ENCODE measurements around the gene TEKTIP1.
"Not testable (repeated sequence)": the region's sequence is repeated elsewhere in the genome, so short reads cannot be mapped to it uniquely, and the experiment has no call there.

Gene TEKTIP1

DNA sequence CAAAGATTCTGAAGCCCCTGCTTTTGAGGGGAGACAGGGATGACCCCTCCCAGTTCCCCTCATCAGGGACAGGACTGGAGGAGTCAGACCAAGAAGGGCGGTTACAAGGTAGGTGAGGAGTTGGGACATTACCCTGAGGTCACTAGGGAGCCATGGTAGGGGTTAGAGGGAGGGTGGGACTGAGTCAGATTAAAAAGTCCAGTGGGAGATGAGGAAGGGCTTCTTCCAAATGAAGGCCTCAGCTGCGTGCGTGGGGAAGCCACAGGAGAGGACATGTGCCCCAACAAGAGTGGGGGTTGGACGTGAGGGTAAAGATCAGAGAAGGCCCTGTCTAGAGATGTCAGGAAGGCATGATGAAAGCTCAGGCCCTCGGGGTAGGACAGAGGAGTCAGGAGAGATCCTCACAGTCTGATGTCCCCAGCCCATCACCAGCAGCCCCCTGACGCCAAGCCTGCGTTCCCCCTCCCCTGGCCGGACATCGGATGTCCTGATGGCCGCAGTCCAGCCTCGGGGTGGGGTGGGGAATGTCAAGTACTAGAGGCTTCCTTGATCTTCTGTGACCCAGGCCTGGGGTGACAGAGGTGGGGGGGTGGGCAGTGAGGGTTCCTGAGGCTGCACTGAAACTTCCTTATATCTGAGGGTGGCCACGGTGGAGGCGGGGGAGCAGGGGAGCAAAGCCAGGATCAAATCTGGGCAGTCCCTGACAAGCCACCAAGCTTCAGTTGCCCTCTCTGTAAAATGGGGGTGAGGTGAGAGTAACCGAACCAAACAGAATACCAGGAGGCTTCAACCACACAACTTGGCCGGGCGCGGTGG, 24.9 kb downstream of the TEKTIP1 start:
- no peak for DNase-seq

DNA sequence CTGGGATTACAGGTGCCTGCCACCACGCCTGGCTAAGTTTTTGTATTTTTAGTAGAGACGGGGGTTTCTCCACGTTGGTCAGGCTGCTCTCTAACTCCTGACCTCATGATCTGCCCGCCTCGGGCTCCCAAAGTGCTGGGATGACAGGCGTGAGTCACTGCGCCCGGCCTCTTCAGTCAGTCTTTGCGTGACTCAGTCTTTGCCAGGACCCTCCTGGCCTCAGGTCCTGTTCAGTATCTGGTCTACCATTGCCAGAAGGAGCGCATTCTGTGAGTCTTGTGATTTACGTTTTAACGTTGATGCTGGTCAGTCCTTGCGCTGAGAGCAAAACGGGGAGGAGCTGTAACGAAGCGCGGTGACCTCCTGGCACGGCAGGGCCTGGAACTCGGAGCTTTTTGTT, 26.2 kb downstream of the TEKTIP1 start:
- DNase-seq = no peak

GRCh38 chr19:3570042-3570441, 31.1 kb downstream of the TEKTIP1 start:
- DNase-seq = not testable (repeated sequence)

DNA sequence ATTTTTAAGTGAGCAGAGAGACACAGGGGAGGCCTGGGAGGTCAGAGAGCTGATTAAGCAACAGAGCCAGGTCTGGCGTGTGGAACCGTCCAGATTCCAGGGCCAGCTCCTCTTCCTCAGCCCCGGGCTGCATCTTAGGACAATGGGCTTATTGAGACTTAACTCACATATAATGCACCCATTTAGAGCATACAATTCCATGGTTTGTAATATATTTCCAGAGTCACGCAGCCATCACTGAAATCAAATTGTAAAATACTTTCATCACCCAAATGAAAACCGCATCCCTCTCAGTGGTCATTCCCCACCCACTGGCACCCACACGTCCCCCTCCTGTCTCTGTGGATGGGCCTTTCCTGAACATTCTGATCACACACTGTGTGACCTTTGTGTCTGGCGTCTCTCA, 31.6 kb downstream of the TEKTIP1 start:
- DNase-seq = no peak

GRCh38 chr19:3572132-3572854, 33.3 kb downstream of the TEKTIP1 start:
- DNase-seq = peak; percentile 99

- no peak for DNase-seq
Observed at GRCh38 chr19:3572855-3573161, 33.8 kb downstream of the TEKTIP1 start, which contains the start of gene HMG20B. TSS of gene HMG20B (plus strand) at chr19:3572944. CDS start at chr19:3573310, 366 bp downstream.

- no peak for DNase-seq
Observed at GRCh38 chr19:3573162-3573857, 34.3 kb downstream of the TEKTIP1 start.

- DNase-seq = peak; percentile 83
Observed at GRCh38 chr19:3573858-3574637, 35.1 kb downstream of the TEKTIP1 start.

GRCh38 chr19:3575260-3575741, 36.3 kb downstream of the TEKTIP1 start:
- DNase-seq = no peak

- no peak for DNase-seq
Observed at GRCh38 chr19:3575949-3576673, 37.1 kb downstream of the TEKTIP1 start.

DNA sequence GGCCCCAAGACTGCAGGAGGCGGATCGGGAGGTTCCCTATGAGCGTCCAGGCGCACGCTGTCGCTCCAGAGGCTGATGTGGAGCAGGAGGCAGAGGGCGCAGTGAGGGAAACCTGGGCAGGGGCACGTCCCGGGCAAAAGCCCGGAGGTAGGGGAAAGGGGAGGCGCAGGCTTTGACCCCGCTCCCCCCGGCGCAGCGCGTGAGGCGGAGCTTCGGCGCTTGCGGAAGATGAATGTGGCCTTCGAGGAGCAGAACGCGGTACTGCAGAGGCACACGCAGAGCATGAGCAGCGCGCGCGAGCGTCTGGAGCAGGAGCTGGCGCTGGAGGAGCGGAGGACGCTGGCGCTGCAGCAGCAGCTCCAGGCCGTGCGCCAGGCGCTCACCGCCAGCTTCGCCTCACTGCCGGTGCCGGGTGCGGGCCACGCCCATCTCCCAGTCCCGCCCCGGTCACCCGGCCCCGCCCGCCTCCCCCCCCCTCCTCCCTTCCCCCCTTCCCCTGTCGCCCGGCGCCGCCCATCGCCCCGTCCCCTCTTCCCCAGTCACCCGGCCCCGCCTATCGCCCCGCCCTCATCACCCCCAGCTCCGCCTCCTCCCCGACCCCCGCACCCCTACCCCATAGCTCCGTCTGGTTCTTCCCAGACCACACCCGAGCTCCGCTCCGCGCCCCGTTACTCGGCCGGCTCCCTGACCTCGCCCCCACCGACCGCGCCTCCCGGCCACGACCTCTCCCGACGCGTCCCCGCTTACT, 37.9 kb downstream of the TEKTIP1 start:
- peak; percentile 82 for DNase-seq

DNA sequence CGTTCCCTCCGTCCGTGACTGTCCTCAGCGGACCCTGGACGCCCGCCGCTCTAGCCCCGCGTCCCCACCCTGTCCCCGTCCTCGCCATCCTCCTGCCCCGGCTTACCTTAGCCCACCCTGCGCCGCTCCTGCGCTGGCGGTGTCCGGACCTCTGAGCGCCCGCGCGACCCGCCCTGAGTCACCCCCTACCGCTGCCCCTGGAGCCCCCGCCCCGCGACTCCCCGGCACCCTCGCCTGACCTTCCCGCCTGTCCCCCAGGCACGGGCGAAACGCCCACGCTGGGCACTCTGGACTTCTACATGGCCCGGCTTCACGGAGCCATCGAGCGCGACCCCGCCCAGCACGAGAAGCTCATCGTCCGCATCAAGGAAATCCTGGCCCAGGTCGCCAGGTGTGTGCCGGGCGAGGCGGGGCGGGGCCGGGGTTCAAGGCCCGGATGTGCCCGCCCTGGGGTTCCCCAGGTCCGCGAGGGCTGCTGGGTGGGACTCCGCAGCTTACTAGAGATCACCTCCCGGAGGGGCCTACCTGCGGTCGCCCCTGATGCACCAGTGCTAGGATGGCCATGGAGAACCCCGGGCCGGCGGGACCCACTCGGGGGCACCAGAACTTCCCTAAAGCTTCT, 38.9 kb downstream of the TEKTIP1 start:
- DNase-seq = no peak

GRCh38 chr19:3578390-3578789, 39.4 kb downstream of the TEKTIP1 start:
- DNase-seq = no peak

- no peak for DNase-seq
Observed at GRCh38 chr19:3580156-3580934, 41.4 kb downstream of the TEKTIP1 start.

DNA sequence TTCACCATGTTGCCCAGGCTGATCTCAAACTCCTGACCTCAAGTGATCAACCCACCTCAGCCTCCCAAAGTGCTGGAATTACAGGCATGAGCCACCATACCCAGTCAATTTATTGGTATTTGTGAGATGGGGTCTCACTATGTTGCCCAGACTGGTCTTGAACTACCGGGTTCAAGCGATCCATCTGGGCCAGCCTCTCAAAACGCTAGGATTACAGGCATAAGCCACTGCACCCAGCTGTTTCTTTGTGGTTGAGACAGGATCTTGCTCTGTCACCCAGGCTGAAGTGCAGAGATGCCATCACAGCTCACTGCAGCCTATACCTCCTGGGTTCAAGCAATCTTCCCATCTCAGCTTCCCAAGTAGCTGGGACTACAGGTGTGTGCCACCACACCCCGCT, 42.8 kb downstream of the TEKTIP1 start:
- DNase-seq = not testable (repeated sequence)

- not testable (repeated sequence) for DNase-seq
Observed at GRCh38 chr19:3584036-3584802, 45.2 kb downstream of the TEKTIP1 start.

DNA sequence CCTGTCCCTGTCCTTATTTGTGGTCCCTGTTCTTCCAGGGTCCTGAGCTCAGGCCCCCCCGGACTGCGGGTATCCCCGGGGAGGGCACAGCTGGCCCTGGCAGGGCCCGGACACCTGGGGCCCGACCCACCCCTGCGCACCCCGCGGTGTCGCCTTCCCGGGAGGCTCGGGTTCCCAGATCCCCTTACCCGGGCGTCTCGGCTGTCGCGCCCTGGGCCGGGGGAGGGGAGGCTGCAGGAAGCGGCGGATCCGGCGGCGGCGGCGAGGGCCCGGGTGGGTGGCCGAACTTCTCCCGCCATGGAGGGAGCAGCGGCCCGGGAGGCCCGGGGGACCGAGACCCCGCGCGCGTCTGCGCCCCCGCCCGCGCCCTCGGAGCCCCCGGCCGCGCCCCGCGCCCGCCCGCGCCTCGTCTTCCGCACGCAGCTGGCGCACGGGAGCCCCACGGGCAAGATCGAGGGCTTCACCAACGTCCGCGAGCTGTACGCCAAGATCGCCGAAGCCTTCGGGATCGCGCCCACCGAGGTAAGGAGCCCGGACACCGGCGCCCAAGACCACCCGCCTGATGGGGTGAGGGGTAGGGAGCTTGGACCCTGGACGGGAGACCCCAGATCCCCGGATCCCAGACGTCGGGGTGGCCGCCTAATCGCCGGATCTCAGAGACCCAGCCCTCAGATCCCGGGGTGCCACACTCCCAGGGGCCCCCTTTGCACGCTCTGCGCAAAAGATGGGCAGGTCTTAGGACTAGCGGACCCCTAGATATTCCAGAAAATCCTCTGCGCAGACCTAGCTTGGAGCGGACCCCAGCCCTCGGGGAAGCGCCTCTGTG, 46.5 kb downstream of the TEKTIP1 start, which contains the start of gene GIPC3:
Gene GIPC3 (plus strand): TSS at position 178 of the 826 bp plus-strand sequence. CDS start 120 bp downstream, at position 298.
- DNase-seq = no peak

- DNase-seq = no peak
Observed at GRCh38 chr19:3586127-3586626, 47.2 kb downstream of the TEKTIP1 start.
